GM12878 (cell line): ENCODE data around the gene TBC1D12. TPM values are rescaled to one million over a fixed set of nuclear protein-coding genes. Genes with fewer than 3 reads are reported as not detected.

Experiments used
- ATAC-seq: fragments of 200-7000 bp; cut with Tn5 transposase; 3 replicates; pipeline ENCODE4 v1.9.1; 2020; ENCODE audit warnings: mild to moderate bottlenecking, moderate library complexity
- BruUV-seq: library from RNA; stranded (reverse); fragments of 400-500 nt; replicated peaks from 2 replicates; lab custom pipeline; 2021; lab: Mats Ljungman, UMichigan
- CTCF ChIA-PET: fragments of 300-600 bp; sonication (Branson Sonifier 250); formaldehyde crosslinking; extraction: SDS; loops from one replicate; lab custom pipeline; 2021; ENCODE audit warnings: inconsistent platforms; lab: Yijun Ruan, JAX
- POLR2A ChIA-PET: fragments of 350-600 bp; formaldehyde crosslinking; extraction: SDS; loops from one replicate; lab custom pipeline; 2021; ENCODE audit warnings: inconsistent platforms; lab: Charles Lee
- RAD21 ChIA-PET: fragments of 300-600 bp; sonication (Branson Sonifier 250); formaldehyde crosslinking; loops from one replicate; lab custom pipeline; 2023; ENCODE audit warnings: antibody characterized with exemption; ENCODE audit not compliant: unreplicated experiment; lab: Charles Lee
- SMC1A ChIA-PET: fragments of 300-600 bp; sonication (Branson Sonifier 250); formaldehyde crosslinking; loops from one replicate; lab custom pipeline; 2023; ENCODE audit not compliant: unreplicated experiment, uncharacterized antibody; lab: Charles Lee
- DNase-seq: peaks from one replicate; pipeline ENCODE4 v3.0.0-alpha.2; 2011; ENCODE audit warnings: low read depth, low spot score
- FAIRE-seq: peaks from 3 replicates; lab custom pipeline; 2011; peaks lifted over from hg19 to GRCh38; lab: Jason Lieb, UNC
- H2AFZ ChIP-seq: 2 replicates; pipeline ENCODE4 v1.6.0; 2011; ENCODE audit warnings: low read depth, low read length, control low read depth; ENCODE audit not compliant: control insufficient read depth
- H3K27ac ChIP-seq: 2 replicates; pipeline ENCODE4 v1.5.1; 2011; ENCODE audit warnings: control low read depth; ENCODE audit not compliant: control insufficient read depth, insufficient read depth
- H3K27me3 ChIP-seq, 2 experiments: replicated peaks in 1 of 2; 2 replicates each; pipeline versions ENCODE4 v1.6.0 to v1.6.1; 2011; ENCODE audit warnings: low read length in 1 of 2; ENCODE audit not compliant: control insufficient read depth in 2 of 2, insufficient read depth in 2 of 2
- H3K36me3 ChIP-seq, 2 experiments: 2 replicates each; pipeline ENCODE4 v1.5.1; 2011; ENCODE audit warnings: low read length in 1 of 2; ENCODE audit not compliant: control insufficient read depth in 2 of 2, insufficient read depth in 2 of 2
- H3K4me1 ChIP-seq: 2 replicates; pipeline ENCODE4 v1.6.1; 2011; ENCODE audit warnings: mild to moderate bottlenecking, low read length, moderate library complexity, mixed read lengths; ENCODE audit not compliant: control insufficient read depth, insufficient read depth
- H3K4me2 ChIP-seq: 2 replicates; pipeline ENCODE4 v1.6.0; 2011; ENCODE audit warnings: control low read depth; ENCODE audit not compliant: control insufficient read depth, insufficient read depth
- H3K4me3 ChIP-seq: fragments of 200-600 bp; sonication (generic); 2 replicates; pipeline ENCODE4 v1.5.1; 2016
- H3K79me2 ChIP-seq: 2 replicates; pipeline ENCODE4 v1.6.0; 2011; ENCODE audit warnings: low read length; ENCODE audit not compliant: control insufficient read depth, insufficient read depth
- H3K9ac ChIP-seq: 2 replicates; pipeline ENCODE4 v1.8.0; 2011; ENCODE audit warnings: low read length, control low read depth, mixed read lengths; ENCODE audit not compliant: control insufficient read depth, insufficient read depth
- H3K9me3 ChIP-seq: replicated peaks from 3 replicates; pipeline ENCODE4 v1.5.1; 2011; ENCODE audit warnings: mild to moderate bottlenecking, low read length; ENCODE audit not compliant: control insufficient read depth, insufficient read depth
- H4K20me1 ChIP-seq: 2 replicates; pipeline ENCODE4 v1.6.0; 2011; ENCODE audit not compliant: control insufficient read depth, insufficient read depth
- BMI1 ChIP-seq: fragments of 450-650 bp; IDR thresholded peaks from 2 replicates; pipeline ENCODE4 v1.6.1; 2016; ENCODE audit warnings: mild to moderate bottlenecking, moderate library complexity, borderline replicate concordance
- E4F1 ChIP-seq: fragments of 450-650 bp; IDR thresholded peaks from 2 replicates; pipeline ENCODE4 v1.6.1; 2018; ENCODE audit warnings: borderline replicate concordance, mild to moderate bottlenecking; ENCODE audit not compliant: partially characterized antibody
- FOXM1 ChIP-seq: IDR thresholded peaks from 2 replicates; pipeline ENCODE4 v1.6.1; 2012; ENCODE audit warnings: low read depth, mild to moderate bottlenecking, inconsistent platforms, low read length, moderate library complexity
- IRF3 ChIP-seq: fragments of 450-650 bp; IDR thresholded peaks from 2 replicates; pipeline ENCODE4 v1.6.1; 2014; ENCODE audit warnings: mild to moderate bottlenecking
- MTA3 ChIP-seq: IDR thresholded peaks from 2 replicates; pipeline ENCODE4 v1.6.1; 2012; ENCODE audit warnings: low read length, inconsistent platforms, borderline replicate concordance
- MXI1 ChIP-seq: fragments of 150-350 bp; IDR thresholded peaks from 2 replicates; pipeline ENCODE4 v1.6.1; 2011; ENCODE audit warnings: low read depth, mild to moderate bottlenecking, inconsistent platforms, low read length, improper control_type of control experiment
- RAD51 ChIP-seq: fragments of 450-650 bp; IDR thresholded peaks from 2 replicates; pipeline ENCODE4 v1.6.1; 2016; ENCODE audit warnings: moderate library complexity, mild to moderate bottlenecking, inconsistent platforms
- RCOR1 ChIP-seq: conservative IDR thresholded peaks from 2 replicates; pipeline ENCODE4 v1.6.1; 2012; ENCODE audit warnings: low read depth, low read length, improper control_type of control experiment
- RUNX3 ChIP-seq: IDR thresholded peaks from 2 replicates; pipeline ENCODE4 v1.6.1; 2012; ENCODE audit warnings: low read length, inconsistent platforms
- SIX5 ChIP-seq: IDR thresholded peaks from 2 replicates; pipeline ENCODE4 v1.6.1; 2011; ENCODE audit warnings: mild to moderate bottlenecking, low read depth, low read length, moderate library complexity; ENCODE audit not compliant: severe bottlenecking
- SREBF1 ChIP-seq: IDR thresholded peaks from 2 replicates; pipeline ENCODE4 v1.6.1; 2012; ENCODE audit warnings: mild to moderate bottlenecking, low read length
- SREBF2 ChIP-seq: IDR thresholded peaks from 2 replicates; pipeline ENCODE4 v1.6.1; 2012; ENCODE audit warnings: mild to moderate bottlenecking, low read length
- YY1 ChIP-seq: IDR thresholded peaks from 2 replicates; pipeline ENCODE4 v1.6.1; 2011; ENCODE audit warnings: low read depth, mild to moderate bottlenecking, low read length
- WGBS: methylation state at CpG from one replicate; pipeline ENCODE4 v1.1.6; 2016; ENCODE audit warnings: low lambda C conversion rate; ENCODE audit not compliant: insufficient replicate concordance, insufficient coverage; ENCODE audit errors: missing lambda C conversion rate; 5-methylcytosine and 5-hydroxymethylcytosine counted together
- in situ Hi-C: fragments of 300-500 bp; cut with MboI; formaldehyde crosslinking; loops from 9 replicates; pipeline ENCODE4 v1.14.3; 2018; ENCODE audit warnings: mixed read lengths
- intact Hi-C: fragments of 100-400 bp; cut with micrococcal nuclease; formaldehyde crosslinking; loops from one replicate; pipeline ENCODE4 v1.14.2; 2022; ENCODE audit not compliant: unreplicated experiment
- polyA plus RNA-seq, 11 experiments: library from polyadenylated mRNA; depleted of rRNA in 4 of 11; unstranded in 6 of 11; stranded (reverse) in 5 of 11; fragments of >200 nt; fragmentation: Nextera tagmentation in 4 of 11; fragmentation: Illumina TruSeq in 1 of 11; extraction: Ambion mirVana in 4 of 11; extraction: Trizol in 1 of 11; gene quantifications; 1 replicate in 1 of 11; 2 replicates in 10 of 11; pipeline versions ENCODE4 v1.2.1 to v1.2.3, GENCODE V29; 2011 to 2016; ENCODE audit warnings: inconsistent platforms in 2 of 11, missing spikeins in 2 of 11, low read depth in 1 of 11
- total RNA-seq, 4 experiments: library from RNA; depleted of rRNA in 3 of 4; stranded (reverse); fragments of >200 nt in 3 of 4; fragmentation: Illumina TruSeq in 1 of 4; extraction: Trizol in 1 of 4; gene quantifications; 2 replicates each; pipeline versions ENCODE4 v1.2.1 to v1.2.3, GENCODE V29; 2013 to 2021

TBC1D12 gene
- total and polyA plus RNA-seq, 10 of the 15 experiments (the other 5 are each of a cell fraction or from before 2014, with no cell fraction given): 2.6 to 7.5 (median 3.8) TPM

- WGBS: 5% methylated on average over 3 of the region's 3 CpGs
- no peaks in the 10 kb centered on the region for H3K36me3 ChIP-seq
- BruUV-seq: no TSS peak
- SMC1A ChIA-PET: interaction anchor here (1.0 kb wide), 1 partner anchor 8 kb away, joined by 3 read pairs; no protein-coding TSS in a partner anchor
- no peaks in the 10 kb centered on the region for H4K20me1 ChIP-seq
- CTCF ChIA-PET: interaction anchor here (0.7 kb wide), 1 partner anchor 269 kb away, joined by 3 read pairs; no protein-coding TSS in a partner anchor
- H3K4me3 ChIP-seq: no peak overlapping the region
- DNase-seq (no peak), FAIRE-seq (no peak), ATAC-seq (no peak)
- peak overlapping the region; percentile 34; the same call in 1 of the 2 replicates for H3K27ac ChIP-seq
- H3K4me1 ChIP-seq: peaks cover 6% of the 10 kb centered on the region
- H3K79me2 ChIP-seq: no peaks in the 10 kb centered on the region
- in situ Hi-C loops: no loop called here
- intact Hi-C loops: no loop called here
- POLR2A ChIA-PET: interaction anchor here (0.6 kb wide), 1 partner anchor 641 kb away, joined by 3 read pairs; no protein-coding TSS in a partner anchor
- RAD21 ChIA-PET: interaction anchor here (1.4 kb wide), 1 partner anchor 26 kb away, joined by 3 read pairs; no protein-coding TSS in a partner anchor
- H3K9me3 ChIP-seq: no peaks in the 10 kb centered on the region
- no peak overlapping the region for H3K9ac ChIP-seq
- no peak overlapping the region for H3K4me2 ChIP-seq
- no peak overlapping the region for H2AFZ ChIP-seq
- H3K27me3 ChIP-seq: no peaks in the 10 kb centered on the region
- no peak for TF ChIP-seq BMI1
- TF ChIP-seq RUNX3: no peak
- no peak for TF ChIP-seq YY1
- no peak for TF ChIP-seq MTA3
- no peak for TF ChIP-seq MXI1
- no peak for TF ChIP-seq RAD51
- no peak for TF ChIP-seq RCOR1
- TF ChIP-seq SREBF2: no peak
- no peak for TF ChIP-seq IRF3
- TF ChIP-seq SIX5: no peak
- TF ChIP-seq SREBF1: no peak
- TF ChIP-seq E4F1: no peak
- TF ChIP-seq FOXM1: no peak
- TF ChIP-seq, all 136 proteins: peak for 0
These were observed 94.3 kb downstream of the TBC1D12 start for GRCh38 chr10:94496646-94497045.
